GM23248 (cell line): ENCODE results near the gene RNF31. TPM values are rescaled to one million over a fixed set of nuclear protein-coding genes. Genes with fewer than 3 reads are reported as not detected.

Source experiments
- DNase-seq: peaks from one replicate; pipeline ENCODE4 v3.0.0-alpha.2; 2015
- H2AFZ ChIP-seq: fragments of 200-600 bp; sonication (generic); 2 replicates; pipeline ENCODE4 v1.6.1; 2016; ENCODE audit warnings: antibody characterized with exemption
- H3F3A ChIP-seq: fragments of 200-600 bp; sonication (generic); 2 replicates; pipeline ENCODE4 v1.6.1; 2016; ENCODE audit warnings: mild to moderate bottlenecking, antibody characterized with exemption, mixed run types; ENCODE audit not compliant: insufficient read depth
- H3K27ac ChIP-seq: fragments of 200-600 bp; sonication (generic); 2 replicates; pipeline ENCODE4 v1.5.1; 2016; ENCODE audit warnings: mild to moderate bottlenecking
- H3K27me3 ChIP-seq: fragments of 200-600 bp; sonication (generic); replicated peaks from 2 replicates; pipeline ENCODE4 v1.6.1; 2016; ENCODE audit warnings: mild to moderate bottlenecking; ENCODE audit not compliant: insufficient read depth
- H3K36me3 ChIP-seq: fragments of 200-600 bp; sonication (generic); 2 replicates; pipeline ENCODE4 v1.6.1; 2016; ENCODE audit warnings: low read depth, mild to moderate bottlenecking
- H3K4me1 ChIP-seq: fragments of 200-600 bp; sonication (generic); 2 replicates; pipeline ENCODE4 v1.6.1; 2016; ENCODE audit warnings: mild to moderate bottlenecking; ENCODE audit not compliant: insufficient read depth
- H3K4me2 ChIP-seq: fragments of 200-600 bp; sonication (generic); one replicate; pipeline ENCODE4 v1.6.1; 2016; ENCODE audit warnings: mild to moderate bottlenecking; ENCODE audit not compliant: unreplicated experiment
- H3K4me3 ChIP-seq: fragments of 200-600 bp; sonication (generic); 2 replicates; pipeline ENCODE4 v1.5.1; 2016; ENCODE audit warnings: mild to moderate bottlenecking
- H3K79me2 ChIP-seq: fragments of 200-600 bp; sonication (generic); 2 replicates; pipeline ENCODE4 v1.6.1; 2016; ENCODE audit warnings: mild to moderate bottlenecking; ENCODE audit not compliant: insufficient read depth
- H3K9ac ChIP-seq: fragments of 200-600 bp; sonication (generic); 2 replicates; pipeline ENCODE4 v1.6.1; 2016; ENCODE audit warnings: mild to moderate bottlenecking
- H3K9me2 ChIP-seq: fragments of 200-600 bp; sonication (generic); 2 replicates; pipeline ENCODE4 v1.6.1; 2016; ENCODE audit warnings: mixed run types, mild to moderate bottlenecking, moderate library complexity; ENCODE audit not compliant: insufficient read depth
- H3K9me3 ChIP-seq: fragments of 200-600 bp; sonication (generic); one replicate; pipeline ENCODE4 v1.6.1; 2017; ENCODE audit warnings: low read depth
- H4K20me1 ChIP-seq: fragments of 200-600 bp; sonication (generic); 2 replicates; pipeline ENCODE4 v1.6.0; 2016; ENCODE audit not compliant: insufficient read depth
- EZH2 ChIP-seq: fragments of 200-600 bp; sonication (generic); IDR thresholded peaks from 2 replicates; pipeline ENCODE4 v1.6.1; 2018; ENCODE audit warnings: antibody characterized with exemption, mild to moderate bottlenecking; ENCODE audit not compliant: insufficient read depth, poor library complexity, severe bottlenecking
- EZH2phosphoT487 ChIP-seq: fragments of 200-600 bp; sonication (generic); IDR thresholded peaks from 2 replicates; pipeline ENCODE4 v1.6.1; 2018; ENCODE audit warnings: antibody characterized with exemption, moderate library complexity, mild to moderate bottlenecking, low read depth; ENCODE audit not compliant: insufficient read depth
- WGBS, 2 experiments: methylation state at CpG; one replicate each; pipeline ENCODE4 v1.1.6; 2015 to 2017; ENCODE audit warnings: low lambda C conversion rate in 2 of 2, low coverage in 1 of 2; ENCODE audit errors: missing lambda C conversion rate in 2 of 2; 5-methylcytosine and 5-hydroxymethylcytosine counted together
- in situ Hi-C: fragments of 300-500 bp; cut with MboI; formaldehyde crosslinking; loops from 2 replicates; pipeline ENCODE4 v1.15.0; 2020
- polyA plus RNA-seq: library from polyadenylated mRNA; unstranded; fragments of >200 nt; fragmentation: Nextera tagmentation; extraction: Ambion mirVana; gene quantifications from 2 replicates; pipeline ENCODE4 v1.2.1, GENCODE V29; 2016
- total RNA-seq: library from RNA; depleted of rRNA; stranded (reverse); fragments of >200 nt; shearing (Covaris generic); gene quantifications from 2 replicates; pipeline ENCODE4 v1.2.3, GENCODE V29; 2014

Gene RNF31
- total and polyA plus RNA-seq, 2 experiments from 2014 or later: 29.4 to 40.3 TPM

DNA sequence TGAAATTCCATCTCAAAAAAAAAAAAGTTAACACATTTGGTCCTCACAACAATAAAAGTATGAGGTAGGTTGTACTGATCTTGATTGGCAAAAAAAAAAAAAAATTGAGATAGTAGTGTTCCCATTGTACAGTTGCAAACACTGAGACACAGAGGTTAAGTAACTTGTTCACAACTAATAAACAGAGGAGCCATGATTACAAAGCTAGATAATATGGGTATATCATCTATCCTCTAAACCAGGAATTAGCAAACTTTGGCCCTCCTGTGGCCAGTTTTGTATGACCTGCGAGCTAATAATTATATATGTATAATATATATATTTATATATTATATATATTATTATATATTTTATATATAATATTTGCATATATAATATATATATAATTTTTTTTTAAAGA, 13.6 kb upstream of the RNF31 start:
- no peak overlapping the region for H2AFZ ChIP-seq
- in situ Hi-C loops: no loop called here
- peaks cover 8% of the 10 kb centered on the region; the same call in 1 of the 2 replicates for H3K36me3 ChIP-seq
- TF ChIP-seq EZH2 (no peak), EZH2phosphoT487 (no peak)
- no peaks in the 10 kb centered on the region for H3K27me3 ChIP-seq
- H3K4me3 ChIP-seq: no peak overlapping the region
- no peak overlapping the region for H3K9ac ChIP-seq
- H3K4me2 ChIP-seq: no peak overlapping the region
- no peaks in the 10 kb centered on the region for H3K9me3 ChIP-seq
- WGBS, 2 experiments: 100% methylated on average over 1 of the region's 1 CpG
- H3K9me2 ChIP-seq: no peaks in the 10 kb centered on the region
- no peaks in the 10 kb centered on the region for H4K20me1 ChIP-seq
- peaks cover 25% of the 10 kb centered on the region for H3K79me2 ChIP-seq
- H3F3A ChIP-seq: no peaks in the 10 kb centered on the region
- peaks cover 4% of the 10 kb centered on the region; the same call in 1 of the 2 replicates for H3K4me1 ChIP-seq
- DNase-seq: no peak
- no peak overlapping the region for H3K27ac ChIP-seq

DNA sequence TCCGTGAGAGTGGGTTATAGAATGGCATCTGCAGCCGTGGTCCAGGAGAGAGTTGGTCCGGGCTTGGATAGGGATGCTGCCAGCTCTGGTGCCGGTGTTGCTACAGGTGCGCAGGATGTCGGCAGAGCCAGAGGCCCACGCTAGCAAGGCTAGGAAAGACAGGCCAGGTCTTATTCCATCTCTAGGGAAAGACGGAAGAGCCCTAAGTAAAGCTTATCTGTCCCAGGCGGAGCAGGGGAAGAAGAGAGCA, 11.8 kb upstream of the RNF31 start:
- in situ Hi-C loops: no loop called here
- Histone ChIP-seq H3K27ac (no peak overlapping the region), H3K79me2 (peaks cover 41% of the 10 kb centered on the region), H3K27me3 (no peaks in the 10 kb centered on the region), H2AFZ (peak overlapping the region; percentile 95), H3K4me1 (peaks cover 12% of the 10 kb centered on the region; the same call in 1 of the 2 replicates), H3F3A (no peaks in the 10 kb centered on the region; the same call in 1 of the 2 replicates), H3K9me2 (no peaks in the 10 kb centered on the region), H3K4me3 (peak overlapping the region; percentile 90), H4K20me1 (no peaks in the 10 kb centered on the region), H3K9ac (peak overlapping the region; percentile 93), H3K9me3 (no peaks in the 10 kb centered on the region), H3K36me3 (peaks cover 12% of the 10 kb centered on the region; the same call in 1 of the 2 replicates), H3K4me2 (peak overlapping the region; percentile 80)
- DNase-seq: no peak
- 1 to 2% methylated on average over 9 of the region's 9 CpGs for WGBS, 2 experiments
- TF ChIP-seq EZH2 (no peak), EZH2phosphoT487 (no peak)

DNA sequence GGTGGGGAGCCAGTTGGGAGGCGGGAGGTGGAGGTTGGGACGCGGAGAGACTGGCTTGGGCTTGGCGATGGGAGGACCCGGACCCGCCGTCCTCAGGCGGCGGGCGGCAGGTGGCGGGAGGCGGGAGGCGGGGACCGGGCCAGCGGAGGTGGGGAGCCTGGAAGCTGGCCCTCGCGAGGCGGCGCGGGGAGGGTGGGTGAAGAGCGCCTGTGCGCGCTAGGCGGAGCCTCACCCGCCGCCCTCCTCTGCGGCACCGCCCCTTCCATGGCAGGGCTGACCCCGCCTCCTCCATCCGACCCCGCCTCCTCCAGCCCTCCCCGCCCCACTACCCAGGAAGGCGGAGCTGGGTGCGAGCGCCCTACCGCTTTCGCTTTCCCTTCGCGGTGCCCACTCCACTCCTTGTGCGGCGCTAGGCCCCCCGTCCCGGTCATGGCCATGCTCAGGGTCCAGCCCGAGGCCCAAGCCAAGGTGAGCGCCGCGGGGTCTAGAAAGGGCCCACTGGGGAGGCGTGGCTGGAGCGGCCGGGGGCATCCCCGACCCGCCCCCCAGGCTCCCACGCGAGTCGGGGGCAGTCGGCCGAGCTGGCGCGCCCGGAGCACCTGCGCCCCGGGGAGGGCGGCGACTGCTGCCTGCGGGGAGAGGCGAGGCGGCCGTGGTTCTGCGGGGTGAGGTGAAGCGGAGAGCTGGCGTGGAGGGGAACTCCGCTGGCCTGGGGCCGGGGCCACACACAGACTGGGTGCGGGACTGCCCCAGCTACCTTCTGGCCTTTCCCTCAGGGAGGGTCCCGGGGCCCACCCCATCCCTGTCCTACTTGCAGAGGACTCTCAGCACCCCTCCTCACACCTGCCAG, 11.2 kb upstream of the RNF31 start, which contains the start of gene PSME1:
Gene PSME1 (plus strand): TSS at position 361 of the 850 bp plus-strand sequence. CDS start 69 bp downstream, at position 430.
- 1% methylated on average over 33 to 54 of the region's 75 CpGs for WGBS, 2 experiments
- peaks cover 45% of the 10 kb centered on the region for H3K79me2 ChIP-seq
- no peaks in the 10 kb centered on the region for H3K27me3 ChIP-seq

DNA sequence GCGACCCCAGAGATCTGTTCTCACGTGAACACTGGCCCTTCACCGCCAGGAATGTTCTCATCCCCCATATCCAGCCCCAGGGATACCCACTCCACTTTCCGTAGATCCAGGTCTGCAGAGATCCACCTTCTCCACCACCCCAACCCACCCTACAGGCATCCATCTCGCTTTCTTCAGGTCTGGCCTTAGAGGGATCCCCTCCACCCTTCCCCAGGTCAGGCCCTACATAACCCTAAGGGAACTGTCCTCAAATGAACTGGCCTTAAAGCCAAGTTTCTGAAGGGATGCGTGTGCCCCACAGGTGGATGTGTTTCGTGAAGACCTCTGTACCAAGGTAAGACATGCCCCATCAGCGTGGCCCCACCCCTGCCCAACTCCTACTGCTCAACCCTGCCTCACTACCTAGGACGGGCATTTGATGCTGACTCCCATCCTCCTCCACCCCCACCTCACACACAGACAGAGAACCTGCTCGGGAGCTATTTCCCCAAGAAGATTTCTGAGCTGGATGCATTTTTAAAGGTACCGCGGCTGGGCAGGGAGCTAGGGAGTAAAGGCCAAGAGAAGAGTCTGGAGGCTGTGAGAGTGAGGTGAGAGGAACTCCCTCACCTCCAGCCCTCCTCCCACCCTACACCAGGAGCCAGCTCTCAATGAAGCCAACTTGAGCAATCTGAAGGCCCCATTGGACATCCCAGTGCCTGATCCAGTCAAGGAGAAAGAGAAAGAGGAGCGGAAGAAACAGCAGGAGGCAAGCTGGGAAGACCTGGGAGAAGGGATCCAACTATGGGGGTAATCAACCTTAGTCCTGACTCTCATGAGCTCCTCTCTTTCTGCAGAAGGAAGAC, 10.4 kb upstream of the RNF31 start:
- Histone ChIP-seq H3K9me2 (no peaks in the 10 kb centered on the region), H3F3A (peaks cover 2% of the 10 kb centered on the region), H3K9me3 (no peaks in the 10 kb centered on the region), H3K27ac (no peak overlapping the region), H3K9ac (peak overlapping the region; percentile 93), H3K4me2 (peak overlapping the region; percentile 87), H2AFZ (peak overlapping the region; percentile 95; the same call in 1 of the 2 replicates), H3K79me2 (peaks cover 45% of the 10 kb centered on the region), H3K27me3 (no peaks in the 10 kb centered on the region), H3K4me1 (peaks cover 14% of the 10 kb centered on the region; the same call in 1 of the 2 replicates), H3K36me3 (peaks cover 12% of the 10 kb centered on the region; the same call in 1 of the 2 replicates), H3K4me3 (peak overlapping the region; percentile 90), H4K20me1 (no peaks in the 10 kb centered on the region)
- in situ Hi-C loops: no loop called here
- TF ChIP-seq EZH2 (no peak), EZH2phosphoT487 (no peak)
- 42 to 43% methylated on average over 13 of the region's 13 CpGs for WGBS, 2 experiments
- no peak for DNase-seq

More for the DNA sequence above, 11.2 kb upstream of the RNF31 start, which contains the start of gene PSME1:
- peaks cover 12% of the 10 kb centered on the region; the same call in 1 of the 2 replicates for H3K4me1 ChIP-seq
- peaks cover 12% of the 10 kb centered on the region; the same call in 1 of the 2 replicates for H3K36me3 ChIP-seq
- H3K4me3 ChIP-seq: peak within 1 kb of the TSS; percentile 90
- peak within 1 kb of the TSS; percentile 95 for H2AFZ ChIP-seq
- TF ChIP-seq EZH2phosphoT487 (no peak), EZH2 (no peak)
- no peaks in the 10 kb centered on the region for H3K9me2 ChIP-seq
- H3K27ac ChIP-seq: peak within 1 kb of the TSS; percentile 22; the same call in 1 of the 2 replicates
- peak within 1 kb of the TSS; percentile 93 for H3K9ac ChIP-seq
- no peaks in the 10 kb centered on the region for H4K20me1 ChIP-seq
- peak; percentile 94 for DNase-seq
- no peaks in the 10 kb centered on the region for H3K9me3 ChIP-seq
- H3K4me2 ChIP-seq: peak within 1 kb of the TSS; percentile 87
- no peaks in the 10 kb centered on the region; the same call in 1 of the 2 replicates for H3F3A ChIP-seq
- in situ Hi-C loops: no loop called here
